OCI-LY3 (cell line): ENCODE data around the gene TMEM190.

Experiments used
- H2AFZ ChIP-seq: fragments of 200-600, 300-600 bp; shearing (Covaris generic); 2 replicates; pipeline ENCODE4 v1.6.0; 2014; ENCODE audit warnings: antibody characterized with exemption, low read depth, low read length
- H3K27ac ChIP-seq: fragments of 200-600, 300-600 bp; sonication (generic); 2 replicates; pipeline ENCODE4 v1.5.1; 2014; ENCODE audit warnings: mild to moderate bottlenecking, low read length, moderate library complexity, mixed read lengths
- H3K27me3 ChIP-seq: fragments of 200-600, 300-600 bp; sonication (generic); 2 replicates; pipeline ENCODE4 v1.6.1; 2014; ENCODE audit warnings: low read depth, low read length, mixed read lengths
- H3K36me3 ChIP-seq: fragments of 200-600, 300-600 bp; sonication (generic); replicated peaks from 2 replicates; pipeline ENCODE3; 2014; ENCODE audit warnings: low read depth, low read length, mixed read lengths
- H3K4me1 ChIP-seq: fragments of 300-600, 200-600 bp; sonication (generic); 2 replicates; pipeline ENCODE4 v1.6.1; 2014; ENCODE audit warnings: low read length, mixed read lengths
- H3K4me2 ChIP-seq: fragments of 200-600, 300-600 bp; sonication (generic); 2 replicates; pipeline ENCODE4 v1.6.1; 2014; ENCODE audit warnings: low read length, mixed read lengths
- H3K4me3 ChIP-seq: fragments of 300-600, 200-600 bp; sonication (generic); 2 replicates; pipeline ENCODE4 v1.5.1; 2014; ENCODE audit warnings: antibody characterized with exemption, mild to moderate bottlenecking, low read length, moderate library complexity
- H3K79me2 ChIP-seq: fragments of 300-600, 200-600 bp; shearing (Covaris generic); 2 replicates; pipeline ENCODE4 v1.6.1; 2014; ENCODE audit warnings: mild to moderate bottlenecking, low read length, mixed read lengths
- H3K9ac ChIP-seq: fragments of 300-600, 200-600 bp; shearing (Covaris generic); 2 replicates; pipeline ENCODE4 v1.6.0; 2014; ENCODE audit warnings: mild to moderate bottlenecking, low read length, moderate library complexity
- H3K9me3 ChIP-seq: fragments of 200-600, 300-600 bp; shearing (Covaris generic); 2 replicates; pipeline ENCODE4 v1.6.1; 2014; ENCODE audit warnings: low read length, mixed read lengths; ENCODE audit not compliant: insufficient read depth
- H4K20me1 ChIP-seq: fragments of 200-600, 300-600 bp; sonication (generic); 2 replicates; pipeline ENCODE4 v1.6.1; 2016; ENCODE audit warnings: low read length, mixed read lengths; ENCODE audit not compliant: insufficient read depth
- CTCF ChIP-seq: fragments of 200-600, 300-600 bp; sonication (generic); IDR thresholded peaks from 2 replicates; pipeline ENCODE4 v1.5.1; 2014; ENCODE audit warnings: antibody characterized with exemption, low read length, low read depth
- EZH2phosphoT487 ChIP-seq: fragments of 200-600 bp; shearing (Covaris generic); IDR thresholded peaks from 2 replicates; pipeline ENCODE4 v1.6.1; 2018; ENCODE audit warnings: antibody characterized with exemption, mixed run types, low read depth

Gene TMEM190

GRCh38 chr19:55385724-55386492 is 9.3 kb downstream of the TMEM190 start, which contains the start of gene RPL28:
TSS of gene RPL28 (plus strand) at chr19:55385932. CDS start at chr19:55386358, 426 bp downstream.
- Histone ChIP-seq H2AFZ (peak within 1 kb of the TSS; percentile 85), H3K36me3 (peaks cover 58% of the 10 kb centered on the region), H3K9ac (peak within 1 kb of the TSS; percentile 94), H3K27ac (peak within 1 kb of the TSS; percentile 89), H3K79me2 (peaks cover 66% of the 10 kb centered on the region), H3K27me3 (no peaks in the 10 kb centered on the region), H3K9me3 (no peaks in the 10 kb centered on the region), H3K4me1 (peaks cover 31% of the 10 kb centered on the region), H3K4me3 (peak within 1 kb of the TSS; percentile 81), H4K20me1 (peaks cover 49% of the 10 kb centered on the region), H3K4me2 (peak within 1 kb of the TSS; percentile 99)
- no peak for TF ChIP-seq CTCF
- no peak for TF ChIP-seq EZH2phosphoT487

- peaks cover 55% of the 10 kb centered on the region for H4K20me1 ChIP-seq
- peak overlapping the region; percentile 81 for H3K4me3 ChIP-seq
- peak overlapping the region; percentile 94 for H3K9ac ChIP-seq
- H2AFZ ChIP-seq = no peak overlapping the region
- no peaks in the 10 kb centered on the region for H3K27me3 ChIP-seq
- peak overlapping the region; percentile 99 for H3K4me2 ChIP-seq
- peaks cover 31% of the 10 kb centered on the region for H3K4me1 ChIP-seq
- peaks cover 64% of the 10 kb centered on the region for H3K79me2 ChIP-seq
- H3K36me3 ChIP-seq = peaks cover 64% of the 10 kb centered on the region
- no peaks in the 10 kb centered on the region for H3K9me3 ChIP-seq
- TF ChIP-seq EZH2phosphoT487 (no peak), CTCF (no peak)
- peak overlapping the region; percentile 89 for H3K27ac ChIP-seq
These were observed 9.9 kb downstream of the TMEM190 start for GRCh38 chr19:55386493-55386971.

DNA sequence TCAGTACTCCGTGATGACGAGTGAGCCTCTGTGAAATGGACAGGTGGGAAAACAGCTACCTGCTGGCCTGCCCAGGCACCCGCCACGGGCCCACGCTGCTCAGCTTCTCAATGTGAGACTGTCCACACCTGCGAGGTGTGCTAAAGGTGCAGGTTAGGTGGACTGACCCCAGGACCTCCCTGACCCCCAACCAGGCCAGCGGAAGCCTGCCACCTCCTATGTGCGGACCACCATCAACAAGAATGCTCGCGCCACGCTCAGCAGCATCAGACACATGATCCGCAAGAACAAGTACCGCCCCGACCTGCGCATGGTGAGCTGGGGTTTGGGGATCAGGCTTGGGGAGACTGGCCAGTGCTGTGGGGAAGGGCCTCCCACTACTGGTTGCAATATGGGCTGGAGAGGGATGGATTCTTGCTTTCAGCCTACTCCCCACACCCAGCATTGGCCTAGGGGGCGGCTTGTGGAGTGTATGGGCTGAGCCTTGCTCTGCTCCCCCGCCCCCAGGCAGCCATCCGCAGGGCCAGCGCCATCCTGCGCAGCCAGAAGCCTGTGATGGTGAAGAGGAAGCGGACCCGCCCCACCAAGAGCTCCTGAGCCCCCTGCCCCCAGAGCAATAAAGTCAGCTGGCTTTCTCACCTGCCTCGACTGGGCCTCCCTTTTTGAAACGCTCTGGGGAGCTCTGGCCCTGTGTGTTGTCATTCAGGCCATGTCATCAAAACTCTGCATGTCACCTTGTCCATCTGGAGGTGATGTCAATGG is 11.3 kb downstream of the TMEM190 start:
- Histone ChIP-seq H3K27me3 (no peaks in the 10 kb centered on the region), H3K79me2 (peaks cover 50% of the 10 kb centered on the region), H3K9me3 (no peaks in the 10 kb centered on the region), H4K20me1 (peaks cover 62% of the 10 kb centered on the region), H3K9ac (no peak overlapping the region), H3K36me3 (peaks cover 56% of the 10 kb centered on the region), H3K4me3 (peak overlapping the region; percentile 81), H3K27ac (no peak overlapping the region), H3K4me2 (peak overlapping the region; percentile 99), H3K4me1 (peaks cover 23% of the 10 kb centered on the region), H2AFZ (no peak overlapping the region)
- TF ChIP-seq EZH2phosphoT487 = no peak
- TF ChIP-seq CTCF = no peak
